ENCODE data around the gene FOXR2. TPM values are rescaled to one million over a fixed set of nuclear protein-coding genes. Genes with fewer than 3 reads are reported as not detected.

The FOXR2 gene, protein sequence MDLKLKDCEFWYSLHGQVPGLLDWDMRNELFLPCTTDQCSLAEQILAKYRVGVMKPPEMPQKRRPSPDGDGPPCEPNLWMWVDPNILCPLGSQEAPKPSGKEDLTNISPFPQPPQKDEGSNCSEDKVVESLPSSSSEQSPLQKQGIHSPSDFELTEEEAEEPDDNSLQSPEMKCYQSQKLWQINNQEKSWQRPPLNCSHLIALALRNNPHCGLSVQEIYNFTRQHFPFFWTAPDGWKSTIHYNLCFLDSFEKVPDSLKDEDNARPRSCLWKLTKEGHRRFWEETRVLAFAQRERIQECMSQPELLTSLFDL
- total RNA-seq (2021) (not detected in 2 replicates), Bru-seq, nascent RNA (not detected), BruChase-seq, experiment 1, labeled RNA remaining after a 2-hour chase (not detected), BruChase-seq, experiment 2, labeled RNA remaining after a 6-hour chase (not detected)
- long read RNA-seq: 0 reads

DNA sequence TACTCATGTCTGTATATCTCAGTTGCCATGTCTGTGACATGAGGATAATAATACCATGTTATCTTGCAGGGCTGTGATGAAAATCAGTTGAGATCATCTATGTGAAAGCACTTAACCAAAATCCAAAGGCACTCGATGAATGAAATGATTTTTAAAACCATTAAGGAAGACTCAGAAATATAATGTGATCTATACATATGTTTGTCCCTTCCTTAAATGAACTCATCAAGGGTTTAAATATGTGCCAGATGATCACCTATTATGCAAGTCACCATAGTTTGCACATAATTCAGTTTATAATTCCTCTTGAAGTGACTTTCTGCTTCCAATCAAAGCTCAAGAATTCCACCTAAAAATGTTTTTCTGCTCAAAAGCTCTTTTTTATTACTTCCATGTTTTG lies at the start of gene FOXR2:
Gene FOXR2 (plus strand): TSS at position 301 of the 400 bp plus-strand sequence. CDS start 312 bp downstream, outside the sequence.
- no TSS peak for BruUV-seq (replicated peaks)
- H3K27ac ChIP-seq (ENCODE audit: low read depth, low read length, poor library complexity, severe bottlenecking): no peak within 1 kb of the TSS
- intact Hi-C loops (cut with micrococcal nuclease; ENCODE audit: unreplicated experiment): no loop called here
- no peaks in the 10 kb centered on the region for H3K9me3 ChIP-seq (ENCODE audit: low read depth, low read length, poor library complexity, severe bottlenecking)
- DNase-seq (ENCODE audit: low spot score): no peak
- POLR2A ChIA-PET (ENCODE audit: low non-redundant PET): no interaction called here
- CTCF ChIA-PET: no interaction called here
- TF ChIP-seq EZH2 (IDR thresholded peaks at IDR 0.05; ENCODE audit: borderline replicate concordance, low read depth, low read length, poor library complexity, severe bottlenecking): no peak
- TF ChIP-seq, protein P1, sequence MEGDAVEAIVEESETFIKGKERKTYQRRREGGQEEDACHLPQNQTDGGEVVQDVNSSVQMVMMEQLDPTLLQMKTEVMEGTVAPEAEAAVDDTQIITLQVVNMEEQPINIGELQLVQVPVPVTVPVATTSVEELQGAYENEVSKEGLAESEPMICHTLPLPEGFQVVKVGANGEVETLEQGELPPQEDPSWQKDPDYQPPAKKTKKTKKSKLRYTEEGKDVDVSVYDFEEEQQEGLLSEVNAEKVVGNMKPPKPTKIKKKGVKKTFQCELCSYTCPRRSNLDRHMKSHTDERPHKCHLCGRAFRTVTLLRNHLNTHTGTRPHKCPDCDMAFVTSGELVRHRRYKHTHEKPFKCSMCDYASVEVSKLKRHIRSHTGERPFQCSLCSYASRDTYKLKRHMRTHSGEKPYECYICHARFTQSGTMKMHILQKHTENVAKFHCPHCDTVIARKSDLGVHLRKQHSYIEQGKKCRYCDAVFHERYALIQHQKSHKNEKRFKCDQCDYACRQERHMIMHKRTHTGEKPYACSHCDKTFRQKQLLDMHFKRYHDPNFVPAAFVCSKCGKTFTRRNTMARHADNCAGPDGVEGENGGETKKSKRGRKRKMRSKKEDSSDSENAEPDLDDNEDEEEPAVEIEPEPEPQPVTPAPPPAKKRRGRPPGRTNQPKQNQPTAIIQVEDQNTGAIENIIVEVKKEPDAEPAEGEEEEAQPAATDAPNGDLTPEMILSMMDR (conservative IDR thresholded peaks at IDR 0.05; ENCODE audit: low read depth, low read length): no peak
- no peak within 1 kb of the TSS for H3K4me3 ChIP-seq (ENCODE audit: low read depth, low read length, poor library complexity, severe bottlenecking)
- no peaks in the 10 kb centered on the region for H3K36me3 ChIP-seq (ENCODE audit: insufficient read depth, low read length, poor library complexity, severe bottlenecking)
- no peaks in the 10 kb centered on the region for H3K4me1 ChIP-seq (ENCODE audit: insufficient read depth, low read length, poor library complexity, severe bottlenecking)
- no peaks in the 10 kb centered on the region for H3K27me3 ChIP-seq (replicated peaks; ENCODE audit: insufficient read depth, low read depth, low read length, poor library complexity)

DNA sequence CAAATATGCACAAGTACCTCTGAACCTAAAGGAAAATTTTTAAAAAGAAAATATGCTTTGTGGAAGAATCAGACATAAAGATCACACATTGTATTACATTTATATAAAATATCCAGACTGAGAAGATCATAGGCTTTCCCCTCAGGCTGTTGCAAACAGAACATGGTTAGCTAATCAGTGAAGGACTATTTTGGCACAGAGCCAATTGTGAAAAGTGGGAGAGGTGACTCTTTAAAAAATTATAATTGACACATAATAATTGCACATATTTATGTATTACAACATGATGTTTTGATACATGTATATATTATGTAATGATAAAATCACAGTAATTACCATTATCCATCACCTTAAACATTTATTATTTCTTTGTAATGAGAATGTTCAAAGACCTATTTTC lies 44.1 kb upstream of the FOXR2 start:
- intact Hi-C loops (cut with micrococcal nuclease; ENCODE audit: unreplicated experiment): no loop called here
- TF ChIP-seq EZH2 (IDR thresholded peaks at IDR 0.05; ENCODE audit: borderline replicate concordance, low read depth, low read length, poor library complexity, severe bottlenecking): no peak
- TF ChIP-seq, protein P1 (conservative IDR thresholded peaks at IDR 0.05; ENCODE audit: low read depth, low read length): no peak
- H3K4me3 ChIP-seq (ENCODE audit: low read depth, low read length, poor library complexity, severe bottlenecking): no peak overlapping the region
- no peaks in the 10 kb centered on the region for H3K27me3 ChIP-seq (replicated peaks; ENCODE audit: insufficient read depth, low read depth, low read length, poor library complexity)
- POLR2A ChIA-PET (ENCODE audit: low non-redundant PET): no interaction called here
- no peaks in the 10 kb centered on the region for H3K4me1 ChIP-seq (ENCODE audit: insufficient read depth, low read length, poor library complexity, severe bottlenecking)
- no peaks in the 10 kb centered on the region for H3K36me3 ChIP-seq (ENCODE audit: insufficient read depth, low read length, poor library complexity, severe bottlenecking)
- BruUV-seq (replicated peaks): no TSS peak
- H3K27ac ChIP-seq (ENCODE audit: low read depth, low read length, poor library complexity, severe bottlenecking): no peak overlapping the region
- H3K9me3 ChIP-seq (ENCODE audit: low read depth, low read length, poor library complexity, severe bottlenecking): no peaks in the 10 kb centered on the region
- CTCF ChIA-PET: no interaction called here
- no peak for DNase-seq (ENCODE audit: low spot score)

DNA sequence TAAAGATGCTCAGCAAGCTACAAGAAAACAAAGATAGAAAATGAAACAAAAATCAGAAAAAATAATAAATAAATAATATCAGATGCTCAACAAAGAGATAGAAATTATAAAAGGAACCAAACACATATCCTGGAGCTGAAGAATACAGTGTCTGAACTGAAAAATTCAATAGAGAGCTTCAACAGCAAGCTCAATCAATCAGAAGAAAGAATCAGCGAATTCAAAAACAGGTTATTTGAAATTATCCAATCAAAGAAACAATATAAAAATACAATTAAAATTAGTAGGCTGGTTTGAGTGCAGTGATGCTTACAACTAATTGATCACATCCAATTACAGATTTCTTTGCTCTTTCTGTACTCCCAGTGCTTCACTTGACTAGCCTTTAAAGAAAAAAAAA lies 40.8 kb upstream of the FOXR2 start:
- H3K27ac ChIP-seq (ENCODE audit: low read depth, low read length, poor library complexity, severe bottlenecking): no peak overlapping the region
- ChIA-PET POLR2A (ENCODE audit: low non-redundant PET) (no interaction called here), CTCF (no interaction called here)
- no peak for DNase-seq (ENCODE audit: low spot score)
- TF ChIP-seq EZH2 (IDR thresholded peaks at IDR 0.05; ENCODE audit: borderline replicate concordance, low read depth, low read length, poor library complexity, severe bottlenecking): no peak
- TF ChIP-seq, protein P1 (conservative IDR thresholded peaks at IDR 0.05; ENCODE audit: low read depth, low read length): no peak
- no peak overlapping the region for H3K4me3 ChIP-seq (ENCODE audit: low read depth, low read length, poor library complexity, severe bottlenecking)
- H3K27me3 ChIP-seq (replicated peaks; ENCODE audit: insufficient read depth, low read depth, low read length, poor library complexity): no peaks in the 10 kb centered on the region
- no peaks in the 10 kb centered on the region for H3K9me3 ChIP-seq (ENCODE audit: low read depth, low read length, poor library complexity, severe bottlenecking)
- H3K36me3 ChIP-seq (ENCODE audit: insufficient read depth, low read length, poor library complexity, severe bottlenecking): no peaks in the 10 kb centered on the region
- no TSS peak for BruUV-seq (replicated peaks)
- intact Hi-C loops (cut with micrococcal nuclease; ENCODE audit: unreplicated experiment): no loop called here
- H3K4me1 ChIP-seq (ENCODE audit: insufficient read depth, low read length, poor library complexity, severe bottlenecking): no peaks in the 10 kb centered on the region
